NCI-H82 (cell line): ENCODE measurements around the gene TBCA.
"Not testable (repeated sequence)": the region's sequence is repeated elsewhere in the genome, so short reads cannot be mapped to it uniquely, and the experiment has no call there.

Source experiments
- DNase-seq: peaks from one replicate; lab custom pipeline; 2025; lab: John Stamatoyannopoulos, UW

Gene TBCA

GRCh38 chr5:77709340-77709739, 66.8 kb downstream of the TBCA start:
- no peak for DNase-seq

- no peak for DNase-seq
Observed at GRCh38 chr5:77707791-77708190, 68.3 kb downstream of the TBCA start.

- not testable (repeated sequence) for DNase-seq
Observed at GRCh38 chr5:77699569-77699968, 76.6 kb downstream of the TBCA start.

- no peak for DNase-seq
Observed at GRCh38 chr5:77698920-77699319, 77.2 kb downstream of the TBCA start.

GRCh38 chr5:77697692-77698091, 78.4 kb downstream of the TBCA start:
- DNase-seq, result no peak

- DNase-seq, result no peak
Observed at GRCh38 chr5:77696120-77696519, 80.0 kb downstream of the TBCA start.

- no peak for DNase-seq
Observed at GRCh38 chr5:77693913-77694312, 82.2 kb downstream of the TBCA start.

- peak; percentile 7 for DNase-seq
Observed at GRCh38 chr5:77683171-77683732, 92.9 kb downstream of the TBCA start.

GRCh38 chr5:77670526-77670925, 105.6 kb downstream of the TBCA start:
- DNase-seq, result no peak

- peak; percentile 41 for DNase-seq
Observed at GRCh38 chr5:77669677-77670076, 106.5 kb downstream of the TBCA start.

GRCh38 chr5:77663090-77663863, 112.9 kb downstream of the TBCA start:
- DNase-seq, result no peak

- no peak for DNase-seq
Observed at GRCh38 chr5:77662635-77663034, 113.5 kb downstream of the TBCA start.

- DNase-seq, result no peak
Observed at GRCh38 chr5:77658662-77659061, 117.5 kb downstream of the TBCA start.

GRCh38 chr5:77651343-77651742, 124.8 kb downstream of the TBCA start:
- no peak for DNase-seq

GRCh38 chr5:77650686-77651085, 125.5 kb downstream of the TBCA start:
- no peak for DNase-seq

GRCh38 chr5:77649776-77650175, 126.4 kb downstream of the TBCA start:
- no peak for DNase-seq

GRCh38 chr5:77645995-77646639, 130.0 kb downstream of the TBCA start:
- no peak for DNase-seq

GRCh38 chr5:77645158-77645994, 130.8 kb downstream of the TBCA start:
- peak; percentile 62 for DNase-seq

GRCh38 chr5:77644371-77645157, 131.6 kb downstream of the TBCA start:
- DNase-seq, result peak; percentile 69

- DNase-seq, result peak; percentile 11
Observed at GRCh38 chr5:77643654-77644370, 132.3 kb downstream of the TBCA start.
